Caki2 (cell line): ENCODE measurements around the gene SNTG2. TPM values are rescaled to one million over a fixed set of nuclear protein-coding genes. Genes with fewer than 3 reads are reported as not detected.
A peak's percentile ranks its signal among the peaks of the same experiment; 100 is the strongest.

Experiments used
- DNase-seq: peaks from one replicate; pipeline ENCODE4 v3.0.0-alpha.2; 2015; ENCODE audit warnings: low read depth
- in situ Hi-C: cut with HindIII; loops from 2 replicates; pipeline ENCODE4 v1.10.0; 2016; ENCODE audit warnings: low sequenced_read_pairs, low pct_unique_long_range_greater_than_20kb, mixed read lengths
- total RNA-seq: library from RNA; depleted of rRNA; stranded (reverse); fragments of >200 nt; shearing (Covaris generic); gene quantifications from 2 replicates; pipeline ENCODE4 v1.2.3, GENCODE V29; 2014; ENCODE audit warnings: low replicate concordance

SNTG2 gene
- total RNA-seq, 1 experiment from 2014 or later = not detected

DNA sequence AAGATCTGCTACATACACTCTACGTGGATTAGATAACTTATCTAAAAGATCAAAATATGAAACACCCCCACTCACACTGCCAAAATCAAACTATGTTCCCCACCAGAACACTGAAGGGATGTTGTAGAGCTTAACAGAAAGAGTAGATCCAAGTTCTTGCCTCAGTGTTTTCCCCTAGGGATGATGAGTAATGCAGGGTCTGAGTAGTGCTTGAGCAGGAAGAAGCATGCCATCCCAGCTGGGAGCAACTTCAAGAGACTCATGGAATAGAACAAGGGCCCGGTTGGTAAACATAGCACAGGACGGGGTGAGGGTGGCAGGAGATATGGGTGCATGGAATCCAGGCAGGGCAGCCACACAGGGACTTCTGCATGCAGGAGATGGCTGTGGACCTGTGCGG is 74.3 kb downstream of the SNTG2 start:
- DNase-seq = no peak
- in situ Hi-C loops = no loop called here

DNA sequence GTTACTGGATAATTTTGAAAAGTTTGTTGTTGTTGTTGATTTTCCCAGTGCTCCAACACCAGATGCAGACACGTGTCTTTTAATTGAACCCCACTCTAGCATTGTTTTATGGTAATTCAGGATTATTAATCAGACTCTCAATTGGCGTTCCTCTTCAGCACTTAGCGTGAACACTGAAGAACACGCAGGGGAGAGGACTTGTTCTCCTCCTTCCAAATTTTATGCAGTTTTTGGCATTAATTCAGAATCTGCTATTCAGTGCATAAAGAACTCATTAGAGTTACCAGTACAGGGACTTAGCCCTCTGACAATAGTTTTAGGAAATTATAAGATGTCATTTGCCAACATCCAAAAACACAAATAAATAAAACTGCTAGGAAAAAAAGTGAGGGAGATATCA is 75.5 kb downstream of the SNTG2 start:
- in situ Hi-C loops = no loop called here
- no peak for DNase-seq

DNA sequence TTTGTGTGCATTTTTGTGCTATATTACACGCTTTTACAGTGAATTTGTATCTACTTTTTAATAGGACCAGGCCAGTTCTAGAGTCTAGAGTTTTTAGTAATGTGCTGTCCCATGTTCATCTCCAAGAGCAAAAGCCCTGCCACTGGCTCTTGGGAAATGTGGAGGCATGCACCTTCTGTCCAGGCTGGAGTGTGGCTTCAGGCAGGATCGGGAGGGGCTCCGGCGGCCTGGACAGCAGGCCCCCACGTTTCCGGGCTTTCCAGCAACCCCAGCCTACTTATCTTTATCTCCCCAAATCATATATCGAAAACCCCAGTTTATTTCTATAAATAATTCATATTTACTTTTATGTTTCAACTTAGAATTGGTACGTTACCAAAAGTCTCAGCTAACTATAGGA is 78.2 kb downstream of the SNTG2 start:
- DNase-seq = no peak
- in situ Hi-C loops = no loop called here

DNA sequence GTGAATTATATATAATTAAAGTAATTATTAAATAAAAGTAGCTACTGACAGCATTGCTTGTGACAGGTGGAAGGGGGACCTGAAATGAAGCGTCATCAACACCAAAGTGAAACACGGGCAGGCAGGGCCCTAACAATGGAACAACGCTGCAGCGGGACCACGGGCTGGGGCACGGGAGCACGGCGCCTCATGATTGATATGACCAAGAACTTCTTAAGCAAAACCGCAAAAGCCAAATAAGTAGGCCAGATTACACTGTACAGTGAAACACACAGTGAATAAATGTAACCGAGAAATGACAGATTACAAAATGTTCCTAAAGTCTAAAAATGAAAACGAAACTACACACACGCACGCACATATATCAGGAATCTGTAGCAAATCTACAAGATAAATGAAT is 81.4 kb downstream of the SNTG2 start:
- no peak for DNase-seq
- in situ Hi-C loops = no loop called here

DNA sequence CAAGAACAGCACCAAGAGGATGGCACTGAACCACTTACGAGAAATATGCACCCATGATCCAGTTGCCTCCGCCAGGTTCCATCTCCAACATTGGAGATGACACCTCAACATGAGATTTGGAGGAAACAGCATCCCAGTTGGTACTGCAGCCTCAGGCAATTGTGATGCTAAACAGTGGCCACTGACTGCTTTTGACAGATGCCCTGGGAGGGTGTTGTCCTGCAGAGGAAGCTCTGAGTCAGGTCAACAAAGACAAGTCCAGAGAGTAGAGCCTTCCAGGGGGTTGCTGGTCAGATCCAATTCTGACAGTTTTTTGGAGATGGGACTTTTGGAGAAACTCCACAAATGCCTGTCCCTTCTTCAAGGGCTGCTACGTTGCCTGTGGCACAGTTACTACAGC is 82.4 kb downstream of the SNTG2 start:
- in situ Hi-C loops = no loop called here

DNA sequence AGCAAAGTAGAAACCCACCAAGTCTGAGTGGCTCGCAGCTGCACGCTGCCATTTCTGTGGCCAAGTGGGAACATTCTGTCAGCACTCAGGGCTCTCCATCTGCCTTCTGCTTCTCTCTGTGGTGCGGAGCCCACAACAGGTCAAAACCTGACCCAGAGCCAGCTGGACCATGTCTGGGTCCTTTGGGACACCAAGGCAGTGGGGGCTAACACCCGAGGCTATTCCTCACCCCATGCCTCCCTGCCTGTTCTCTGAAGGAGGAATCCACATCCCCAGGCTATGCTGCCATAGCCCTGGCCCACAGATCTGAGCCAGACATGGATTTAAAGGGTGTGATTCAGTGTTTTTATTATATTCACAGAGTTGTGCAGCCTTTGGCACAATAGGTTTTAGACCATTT is 86.4 kb downstream of the SNTG2 start:
- in situ Hi-C loops = no loop called here
- no peak for DNase-seq

More for the DNA sequence above, 82.4 kb downstream of the SNTG2 start:
- no peak for DNase-seq

DNA sequence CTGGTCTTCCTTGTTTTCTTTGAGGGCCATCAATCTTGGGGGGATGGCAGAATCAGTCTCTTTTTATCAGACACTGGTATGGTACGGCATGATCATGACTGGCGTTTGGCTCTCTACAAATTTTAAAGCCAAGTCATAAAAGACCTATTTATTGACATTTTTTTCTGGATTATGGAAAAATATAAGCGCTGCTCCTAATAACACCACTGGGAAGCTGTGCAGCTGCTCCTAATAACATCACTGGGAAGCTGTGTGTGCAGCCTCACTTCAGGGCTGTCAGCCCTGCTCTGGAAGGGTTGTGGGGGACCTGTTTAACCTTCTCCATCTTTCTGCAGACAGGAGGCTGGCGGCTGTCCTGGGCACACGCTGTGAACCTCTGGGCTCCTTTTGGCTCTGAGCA is 88.9 kb downstream of the SNTG2 start:
- in situ Hi-C loops = no loop called here
- DNase-seq = no peak

DNA sequence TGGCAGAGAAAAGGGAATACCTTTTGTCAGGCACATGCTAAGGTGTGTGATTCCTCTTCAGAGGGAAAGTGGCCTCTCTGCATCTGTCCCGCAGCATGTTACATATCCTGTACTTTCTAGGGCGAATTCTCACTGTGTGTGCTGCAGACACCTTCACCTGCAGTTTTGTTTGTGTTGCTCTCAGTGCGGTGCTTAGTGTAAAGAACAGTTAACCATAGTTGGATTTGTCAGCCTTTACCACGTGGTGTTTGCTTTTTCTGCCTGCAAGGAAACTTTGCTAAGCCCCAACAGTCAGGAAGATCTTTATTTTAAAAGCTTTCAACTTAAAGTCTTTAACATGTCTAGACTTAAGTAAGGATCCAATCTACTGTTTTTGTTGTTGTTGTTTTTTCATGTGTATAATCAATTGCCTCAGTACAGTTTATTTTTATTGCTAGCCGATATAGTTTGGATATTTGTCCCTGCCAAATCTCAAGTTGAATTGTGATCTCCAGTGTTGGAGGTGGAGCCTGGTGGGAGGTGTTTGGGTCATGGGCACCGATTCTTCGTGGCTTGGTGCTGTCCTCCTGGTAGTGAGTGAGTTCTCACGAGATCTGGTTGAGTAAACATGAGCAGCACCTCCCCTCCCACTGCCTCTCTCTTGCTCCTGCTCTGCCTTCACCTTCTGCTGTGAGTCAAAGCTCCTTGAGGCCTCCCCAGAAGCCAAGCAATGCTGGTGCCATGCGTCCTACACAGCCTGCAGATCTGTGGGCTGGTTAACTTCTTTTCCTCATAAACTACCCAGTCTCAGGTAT is 90.6 kb downstream of the SNTG2 start:
- in situ Hi-C loops = no loop called here
- DNase-seq = no peak

DNA sequence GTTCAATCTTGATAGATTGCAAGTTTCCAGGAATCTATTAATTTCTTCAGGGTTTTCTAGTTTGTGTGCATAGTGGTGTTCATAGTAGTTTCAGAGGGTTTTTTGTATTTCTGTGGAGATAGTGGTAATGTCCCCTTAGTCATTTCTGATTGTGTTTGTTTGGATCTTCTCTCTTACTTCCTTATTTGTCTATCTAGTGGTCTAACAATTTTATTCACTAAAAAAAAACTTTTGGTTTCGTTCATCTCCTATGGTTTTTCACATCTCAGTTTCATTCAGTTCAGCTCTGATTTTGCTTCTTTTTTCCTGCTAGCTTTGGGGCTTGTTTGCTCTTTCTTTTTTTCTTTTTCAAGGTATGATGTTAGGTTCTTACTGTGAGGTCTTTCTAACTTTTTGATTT is 94.5 kb downstream of the SNTG2 start:
- in situ Hi-C loops = no loop called here
- DNase-seq = no peak

DNA sequence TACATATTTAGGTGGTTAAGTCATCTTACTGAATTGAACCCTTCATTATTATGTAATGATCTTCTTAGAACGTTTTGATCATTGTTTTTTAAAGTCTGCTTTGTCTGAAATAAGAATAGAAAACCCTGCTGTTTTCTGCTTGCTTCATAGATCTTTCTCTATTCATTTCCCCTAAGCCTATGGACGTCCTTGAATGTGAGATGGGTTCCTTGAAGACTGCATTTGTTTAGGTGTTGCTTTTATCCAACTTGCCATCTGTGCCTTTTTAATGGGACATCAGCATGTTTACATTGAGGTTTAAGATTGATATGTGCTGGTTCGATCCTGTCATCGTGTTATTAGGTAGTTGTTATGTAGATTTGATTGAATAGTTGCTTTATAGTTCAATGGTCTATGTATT is 95.4 kb downstream of the SNTG2 start:
- in situ Hi-C loops = no loop called here
- DNase-seq = no peak

DNA sequence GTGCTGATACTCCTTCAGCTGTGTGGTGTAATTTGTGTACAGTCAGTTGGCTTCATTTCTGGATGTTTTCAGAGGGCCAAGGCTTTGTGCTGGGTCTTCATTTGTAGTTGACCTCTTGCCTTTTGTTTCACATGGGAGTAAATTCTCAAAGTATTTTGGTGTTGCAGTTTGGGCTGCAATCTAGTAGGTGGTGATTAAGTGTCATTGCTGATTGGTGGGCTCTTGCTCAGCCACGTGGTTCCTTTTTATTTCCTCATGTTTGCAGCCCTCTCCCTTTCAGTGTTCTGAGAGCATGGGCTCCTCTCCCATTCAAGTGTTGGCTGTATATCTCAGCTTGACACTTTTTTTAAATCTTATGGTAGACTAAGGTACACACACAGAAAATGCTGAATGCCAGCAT is 96.8 kb downstream of the SNTG2 start:
- in situ Hi-C loops = no loop called here
- DNase-seq = peak; percentile 14

DNA sequence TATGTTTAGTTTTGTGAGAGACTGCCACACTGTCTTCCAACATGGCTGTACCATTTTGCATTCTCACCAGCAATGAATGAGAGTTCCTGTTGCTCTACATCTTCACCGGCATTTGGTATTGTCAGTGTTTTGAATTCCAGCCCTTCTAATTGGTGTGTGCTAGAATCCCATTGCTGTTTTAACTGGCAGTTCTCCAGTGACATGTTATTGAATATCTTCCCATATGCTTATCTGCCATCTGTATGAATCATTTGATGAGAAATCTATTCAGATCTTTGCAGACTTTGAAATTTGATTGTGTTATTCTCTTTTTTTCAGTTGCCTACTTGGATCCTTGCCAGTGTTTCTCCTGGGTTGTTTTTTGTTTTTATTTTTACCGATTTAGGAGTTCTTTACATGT is 99.0 kb downstream of the SNTG2 start:
- no peak for DNase-seq
- in situ Hi-C loops = no loop called here

DNA sequence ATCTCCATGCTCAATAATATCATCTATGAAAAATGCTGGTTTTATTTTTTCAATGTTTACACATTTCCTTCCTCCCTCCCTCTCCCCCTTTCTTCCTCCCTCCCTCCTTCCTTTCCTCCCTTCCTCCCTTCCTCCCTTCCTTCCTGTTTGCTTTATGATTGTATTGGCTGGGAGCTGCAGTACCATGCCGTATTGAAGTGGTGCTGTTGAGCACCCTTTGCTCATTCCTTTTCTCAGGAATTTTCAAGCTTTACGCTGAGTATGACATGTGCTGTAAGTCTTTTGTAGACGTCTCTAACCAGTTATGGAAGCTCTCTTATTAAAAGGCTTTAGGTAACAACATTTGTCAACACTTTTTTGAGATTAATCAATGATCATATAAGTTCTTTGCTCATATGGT is 100.4 kb downstream of the SNTG2 start:
- in situ Hi-C loops = no loop called here
- DNase-seq = no peak

DNA sequence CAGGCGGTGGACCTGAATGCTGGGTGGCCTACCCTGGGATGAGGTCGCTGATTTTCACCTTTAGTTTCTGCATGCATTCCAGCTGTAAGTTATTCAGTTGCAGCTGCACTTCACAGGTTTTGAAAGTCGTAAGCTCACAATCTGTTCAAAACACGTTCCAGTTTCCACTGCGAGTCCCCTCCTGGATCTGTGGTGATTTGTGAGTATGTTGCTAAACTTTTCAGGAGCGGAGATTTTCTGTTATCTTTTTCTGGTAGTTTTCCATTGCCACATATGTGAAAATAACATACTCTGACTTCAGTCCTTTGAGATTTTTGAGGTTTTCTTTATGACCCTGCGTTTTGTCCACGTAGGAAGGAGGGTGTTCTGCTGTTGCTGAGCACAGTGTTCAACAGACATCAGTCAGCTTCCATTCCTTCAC is 102.1 kb downstream of the SNTG2 start:
- no peak for DNase-seq
- in situ Hi-C loops = no loop called here

DNA sequence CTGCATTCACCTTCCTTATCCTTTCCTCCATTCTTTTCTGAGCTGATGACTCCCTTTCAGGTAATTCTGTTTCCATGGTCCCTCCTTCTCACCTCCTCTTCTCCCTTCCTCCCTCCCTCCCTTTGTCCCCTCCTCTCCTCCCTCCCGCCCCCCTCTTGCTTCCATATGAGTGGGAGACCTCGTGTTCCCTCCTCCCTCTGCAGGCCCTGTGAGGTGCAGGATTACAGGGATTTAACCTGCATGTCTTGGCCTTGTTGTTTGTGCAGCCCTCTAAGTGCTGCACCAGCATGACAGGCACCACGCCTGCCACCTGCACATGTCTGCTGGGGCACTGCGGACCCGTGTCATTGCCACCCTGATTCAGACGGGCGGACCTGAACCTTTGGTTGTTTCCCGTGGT is 103.1 kb downstream of the SNTG2 start:
- no peak for DNase-seq
- in situ Hi-C loops = no loop called here

DNA sequence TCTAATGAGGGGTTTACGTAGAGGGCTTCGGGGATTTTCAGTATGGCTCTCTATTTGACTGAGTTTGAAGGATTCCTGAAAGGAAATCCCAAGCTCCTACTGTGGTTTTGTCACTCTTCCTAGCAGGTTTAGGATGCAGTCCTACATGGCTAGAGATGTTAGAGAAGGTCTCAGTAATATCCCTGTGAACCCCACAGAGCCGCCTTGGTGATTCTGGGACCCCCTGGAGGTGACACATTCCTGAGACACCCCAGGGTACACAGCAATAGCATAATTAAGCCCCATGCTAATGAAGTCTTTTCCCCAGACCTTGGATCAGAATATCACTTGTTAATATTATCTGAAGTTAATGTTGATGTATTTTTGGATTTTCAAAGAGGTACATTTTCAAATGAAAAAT is 103.8 kb downstream of the SNTG2 start:
- in situ Hi-C loops = no loop called here
- no peak for DNase-seq

DNA sequence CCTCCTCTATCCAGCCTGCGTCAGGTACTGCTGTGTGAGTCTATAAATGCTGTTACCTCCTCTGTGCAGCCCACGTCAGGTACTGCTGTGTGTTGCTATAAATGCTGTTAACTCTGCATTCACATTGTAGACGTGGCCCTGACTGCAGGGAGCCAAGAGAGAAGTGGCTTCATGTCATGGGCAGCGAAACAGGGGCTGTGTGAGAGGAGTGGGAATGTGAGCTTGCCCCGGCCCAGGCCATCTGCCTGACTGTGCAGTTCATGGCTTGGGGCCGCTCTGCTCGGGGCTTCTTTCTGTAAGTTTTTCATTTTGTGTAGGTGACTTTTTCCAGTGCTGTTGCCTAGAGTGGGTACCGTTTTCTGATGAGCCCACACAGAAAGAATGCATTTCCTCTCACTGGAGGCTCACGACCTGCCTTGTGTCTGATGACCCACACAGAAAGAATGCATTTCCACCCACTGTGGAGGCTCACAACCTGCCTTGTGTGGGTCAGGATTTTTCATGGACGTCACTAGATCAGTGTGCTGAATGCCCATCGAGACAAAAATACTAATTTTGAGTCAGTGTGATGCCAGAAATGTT is 104.5 kb downstream of the SNTG2 start:
- in situ Hi-C loops = no loop called here
- DNase-seq = no peak

DNA sequence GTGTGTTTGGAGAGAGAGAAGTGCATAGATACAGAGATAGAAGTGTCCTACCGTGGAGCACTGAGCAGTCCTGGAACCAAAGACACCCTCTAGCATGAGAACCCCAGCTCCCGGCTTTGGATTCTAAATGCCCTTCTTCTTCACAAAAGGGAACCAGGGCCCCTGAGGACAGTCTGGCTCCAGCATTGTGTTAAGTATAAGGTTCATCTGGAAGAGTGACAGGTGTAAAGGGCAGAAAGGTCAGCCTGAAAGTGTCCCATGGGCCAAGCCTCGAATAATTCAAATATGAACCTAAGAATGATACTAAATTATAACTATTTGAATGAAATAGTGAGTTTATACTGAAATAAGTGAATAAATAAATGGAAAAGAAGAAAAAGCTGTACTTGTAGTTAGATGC is 109.7 kb downstream of the SNTG2 start:
- no peak for DNase-seq
- in situ Hi-C loops = no loop called here

DNA sequence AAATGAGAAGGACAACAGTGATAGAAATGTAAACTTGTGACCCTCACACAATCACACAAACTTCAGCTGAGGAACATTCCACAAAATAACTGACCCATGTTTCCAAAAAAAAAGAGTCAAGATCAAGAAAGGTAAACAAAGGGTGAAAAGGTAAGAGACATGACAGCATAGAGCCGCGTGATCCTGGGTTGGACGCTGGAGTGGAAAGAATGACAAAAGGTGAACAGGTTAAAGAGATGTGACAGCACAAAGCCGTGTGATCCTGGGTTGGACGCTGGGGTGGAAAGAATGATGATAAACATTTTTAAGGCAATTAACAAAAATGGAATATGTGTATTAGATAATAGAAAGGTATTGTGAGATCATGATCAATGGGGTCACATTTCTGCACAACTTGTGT is 110.3 kb downstream of the SNTG2 start:
- DNase-seq = no peak
- in situ Hi-C loops = no loop called here

DNA sequence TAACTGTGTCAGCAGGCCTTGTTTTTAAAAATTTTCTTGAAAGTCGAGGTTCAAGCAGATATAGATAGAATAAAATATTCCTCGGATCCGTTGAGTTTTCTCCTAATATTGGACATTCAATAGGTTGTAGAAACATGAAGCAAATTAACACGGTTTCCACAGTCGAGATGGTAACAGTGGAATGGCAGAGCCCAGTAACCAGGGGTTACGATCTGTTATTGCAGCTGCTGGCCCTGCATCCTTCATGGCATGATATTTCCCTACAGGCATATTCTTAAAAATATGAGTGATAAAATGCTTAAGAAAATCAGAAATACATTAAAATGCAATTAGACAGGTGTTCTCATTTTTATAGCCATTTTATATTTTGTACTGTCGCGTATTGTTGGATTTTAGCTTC is 117.6 kb downstream of the SNTG2 start:
- in situ Hi-C loops = no loop called here
- DNase-seq = no peak
